Fibroblast of pulmonary artery (primary cell): Measurements from ENCODE around the gene MEGF11.

Source experiments
- DNase-seq: peaks from one replicate; pipeline ENCODE4 v3.0.0-alpha.2; 2010; ENCODE audit warnings: low read depth
- H3K4me3 ChIP-seq: replicated peaks from 2 replicates; pipeline ENCODE4 v1.5.1; 2011; ENCODE audit warnings: low read depth, mild to moderate bottlenecking, control low read depth, low read length, moderate library complexity
- TF ChIP-seq, protein P1 (sequence below): IDR thresholded peaks from 2 replicates; pipeline ENCODE4 v1.5.1; 2011; ENCODE audit warnings: mild to moderate bottlenecking, control low read depth, low read length, inconsistent platforms; ENCODE audit errors: missing control alignments

Gene MEGF11

DNA sequence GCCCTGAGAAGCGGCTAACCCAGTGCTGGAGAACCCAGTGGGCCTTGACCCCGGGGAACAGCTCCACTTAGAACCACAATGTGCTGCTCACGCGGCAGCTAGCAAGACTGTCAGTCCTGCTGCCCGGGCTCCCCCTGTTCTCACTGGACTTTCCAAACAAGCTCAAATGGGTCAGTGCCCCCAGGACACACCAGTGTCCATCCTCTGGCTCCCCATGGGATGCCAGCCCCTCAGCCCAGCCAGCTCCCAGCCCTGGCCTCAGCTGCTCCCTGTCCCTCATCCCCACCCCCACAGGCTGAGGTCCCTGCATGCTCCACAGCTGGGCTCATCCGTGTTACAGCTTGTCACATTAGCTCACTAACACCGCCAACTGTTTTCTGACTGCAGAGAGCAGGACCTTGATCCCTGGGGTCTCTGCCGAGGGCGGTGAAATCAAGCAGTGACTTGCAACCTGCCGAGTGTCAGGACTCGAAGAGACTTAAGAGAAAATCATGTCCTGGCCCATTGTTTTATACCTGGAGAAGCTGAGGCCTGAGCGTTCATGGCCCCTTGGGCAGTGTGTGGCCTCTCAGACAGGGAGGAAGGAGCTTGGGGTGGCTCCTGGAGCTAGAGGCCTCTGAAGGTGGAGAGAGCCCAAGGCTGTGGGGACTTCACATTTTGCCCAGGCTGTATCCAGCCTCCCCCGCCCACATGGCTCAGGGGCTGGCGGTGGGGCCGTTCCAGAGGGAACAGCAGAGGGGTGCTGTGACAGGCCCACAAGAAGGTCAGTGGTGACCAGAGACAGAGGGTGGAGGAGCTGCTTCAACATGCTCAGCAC lies 157.5 kb downstream of the MEGF11 start:
- H3K4me3 ChIP-seq, result no peak overlapping the region
- no peak for DNase-seq
- TF ChIP-seq, protein P1, sequence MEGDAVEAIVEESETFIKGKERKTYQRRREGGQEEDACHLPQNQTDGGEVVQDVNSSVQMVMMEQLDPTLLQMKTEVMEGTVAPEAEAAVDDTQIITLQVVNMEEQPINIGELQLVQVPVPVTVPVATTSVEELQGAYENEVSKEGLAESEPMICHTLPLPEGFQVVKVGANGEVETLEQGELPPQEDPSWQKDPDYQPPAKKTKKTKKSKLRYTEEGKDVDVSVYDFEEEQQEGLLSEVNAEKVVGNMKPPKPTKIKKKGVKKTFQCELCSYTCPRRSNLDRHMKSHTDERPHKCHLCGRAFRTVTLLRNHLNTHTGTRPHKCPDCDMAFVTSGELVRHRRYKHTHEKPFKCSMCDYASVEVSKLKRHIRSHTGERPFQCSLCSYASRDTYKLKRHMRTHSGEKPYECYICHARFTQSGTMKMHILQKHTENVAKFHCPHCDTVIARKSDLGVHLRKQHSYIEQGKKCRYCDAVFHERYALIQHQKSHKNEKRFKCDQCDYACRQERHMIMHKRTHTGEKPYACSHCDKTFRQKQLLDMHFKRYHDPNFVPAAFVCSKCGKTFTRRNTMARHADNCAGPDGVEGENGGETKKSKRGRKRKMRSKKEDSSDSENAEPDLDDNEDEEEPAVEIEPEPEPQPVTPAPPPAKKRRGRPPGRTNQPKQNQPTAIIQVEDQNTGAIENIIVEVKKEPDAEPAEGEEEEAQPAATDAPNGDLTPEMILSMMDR, result no peak

DNA sequence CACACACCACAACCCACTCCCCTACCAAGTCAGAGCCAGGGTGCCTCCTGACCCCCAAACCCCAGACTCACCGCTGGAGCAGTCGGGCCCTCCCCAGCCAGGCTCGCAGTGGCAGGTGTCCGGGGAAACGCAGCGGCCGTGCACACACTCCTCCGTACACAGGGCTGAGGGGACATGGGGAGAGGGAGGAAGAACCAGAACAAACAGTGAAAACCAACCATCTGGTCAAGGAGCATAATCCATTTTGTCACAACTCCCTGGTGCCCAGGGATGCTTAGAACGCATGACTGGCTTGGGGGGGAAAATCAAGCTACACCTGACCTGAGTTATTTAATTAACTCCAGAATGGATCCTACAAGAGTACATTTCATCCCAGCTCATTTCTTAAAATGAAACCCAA lies 159.2 kb downstream of the MEGF11 start:
- H3K4me3 ChIP-seq, result no peak overlapping the region
- TF ChIP-seq, protein P1, result no peak
- DNase-seq, result no peak

GRCh38 chr15:66092053-66093016 lies 161.2 kb downstream of the MEGF11 start:
- TF ChIP-seq, protein P1, result no peak
- no peak overlapping the region for H3K4me3 ChIP-seq
- DNase-seq, result no peak

GRCh38 chr15:66089509-66089908 lies 164.0 kb downstream of the MEGF11 start:
- TF ChIP-seq, protein P1, result no peak
- no peak overlapping the region for H3K4me3 ChIP-seq
- no peak for DNase-seq

DNA sequence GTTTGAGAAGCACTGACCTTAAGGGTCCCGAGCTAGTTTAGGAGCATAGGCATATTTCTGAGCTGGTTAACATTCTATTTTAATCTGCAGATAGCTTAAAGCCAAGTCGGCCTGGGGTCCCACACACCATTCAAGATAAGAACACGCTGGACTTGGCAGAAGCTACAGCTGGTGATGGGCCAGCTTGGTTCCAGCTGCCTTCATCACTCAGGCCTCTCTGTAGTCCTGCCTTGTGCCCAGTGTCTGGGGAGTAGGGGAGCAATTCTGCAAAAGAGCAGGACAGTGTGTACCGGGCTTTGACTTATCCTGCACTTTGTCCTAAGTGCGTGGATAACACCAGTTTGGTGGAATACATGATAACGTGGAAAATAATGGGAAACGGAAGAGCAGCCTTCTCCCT lies 164.5 kb downstream of the MEGF11 start:
- DNase-seq, result no peak
- TF ChIP-seq, protein P1, result no peak
- H3K4me3 ChIP-seq, result no peak overlapping the region

DNA sequence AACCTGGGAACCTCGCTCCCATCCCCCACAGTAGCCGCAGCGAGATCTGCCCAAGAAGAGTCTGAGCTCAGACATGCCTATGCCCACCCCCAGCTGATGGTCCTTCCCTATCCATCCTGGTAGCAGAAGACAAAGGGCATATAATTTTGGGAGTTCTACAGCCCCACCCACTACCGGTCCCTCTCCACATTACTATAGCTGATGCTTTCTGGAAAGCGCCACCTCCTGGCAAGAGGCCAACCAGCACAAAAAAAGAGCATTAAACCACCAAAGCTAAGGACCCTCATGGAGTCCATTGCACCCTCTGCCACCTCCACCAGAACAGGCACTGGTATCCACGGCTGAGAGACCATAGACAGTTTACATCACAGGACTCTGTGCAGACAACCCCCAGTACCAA lies 168.4 kb downstream of the MEGF11 start:
- no peak for DNase-seq
- H3K4me3 ChIP-seq, result no peak overlapping the region
- TF ChIP-seq, protein P1, result no peak
